Ecto neural progenitor cell (in vitro differentiated cells): Measurements from ENCODE around the gene OR6C4.
"Not testable (repeated sequence)": the region's sequence is repeated elsewhere in the genome, so short reads cannot be mapped to it uniquely, and the experiment has no call there.

Experiments used
- DNase-seq: peaks from one replicate; pipeline ENCODE4 v3.0.0-alpha.2; 2018; ENCODE audit warnings: low spot score

The OR6C4 gene

GRCh38 chr12:55549302-55549701, at the start of gene OR6C4:
Gene OR6C4, plus strand, starts transcription at chr12:55549602. Its CDS starts 1,625 bp downstream, at chr12:55551227.
- no peak for DNase-seq

- DNase-seq, result no peak
These were observed 49.6 kb upstream of the OR6C4 start for GRCh38 chr12:55499810-55500252.

DNA sequence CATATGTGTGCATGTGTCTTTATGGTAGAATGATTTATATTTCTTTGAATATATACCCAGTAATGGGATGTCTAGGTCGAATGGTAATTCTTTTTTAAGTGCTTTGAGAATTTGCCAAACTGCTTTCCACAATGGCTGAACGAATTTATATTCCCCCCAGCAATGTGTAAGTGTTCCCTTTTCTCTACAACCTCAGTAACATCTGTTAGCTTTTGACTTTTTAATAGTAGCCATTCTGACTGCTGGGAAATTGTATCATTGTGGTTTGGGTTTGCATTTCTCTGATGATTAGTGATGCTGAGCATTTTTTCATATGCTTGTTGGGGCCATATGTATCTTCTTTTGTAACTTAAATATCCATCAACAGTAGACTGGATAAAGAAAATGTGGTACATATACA, 47.8 kb upstream of the OR6C4 start:
- no peak for DNase-seq

- no peak for DNase-seq
These were observed 33.7 kb upstream of the OR6C4 start for GRCh38 chr12:55515696-55516095.

DNA sequence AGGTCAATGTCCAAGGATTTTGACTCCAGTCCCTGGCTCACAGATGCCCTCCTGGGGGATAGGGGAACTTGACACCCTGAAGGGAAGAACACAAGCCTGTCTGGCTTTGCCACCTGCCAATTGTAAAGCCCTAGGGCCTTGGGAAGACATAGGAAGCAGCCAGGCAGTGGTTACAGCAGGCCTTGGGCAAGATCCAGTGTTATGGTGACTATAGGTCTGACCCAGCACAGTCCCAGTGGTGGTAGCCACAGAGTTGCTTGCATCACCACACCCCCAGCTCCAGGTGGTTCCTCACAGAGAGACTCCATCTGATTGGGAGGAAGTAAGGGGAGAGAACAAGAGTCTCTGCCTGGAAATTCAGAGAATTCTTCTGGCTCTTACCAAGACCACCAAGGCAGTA, 33.0 kb upstream of the OR6C4 start:
- DNase-seq, result no peak

DNA sequence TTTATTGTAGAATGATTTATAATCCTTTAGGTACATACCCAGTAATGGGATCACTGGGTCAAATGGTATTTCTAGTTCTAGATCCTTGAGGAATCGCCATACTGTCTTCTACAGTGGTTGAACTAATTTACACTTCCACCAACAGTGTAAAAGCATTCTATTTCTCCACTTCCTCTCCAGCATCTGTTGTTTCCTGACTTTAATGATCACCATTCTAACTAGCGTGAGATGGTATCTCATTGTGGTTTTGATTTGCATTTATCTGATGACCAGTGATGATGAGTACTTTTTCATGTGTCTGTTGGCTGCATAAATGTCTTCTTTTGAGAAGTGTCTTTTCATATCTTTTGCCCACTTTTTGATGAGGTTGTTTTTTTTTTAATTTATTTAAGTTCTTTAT, 1.2 kb upstream of the OR6C4 start:
- not testable (repeated sequence) for DNase-seq

DNA sequence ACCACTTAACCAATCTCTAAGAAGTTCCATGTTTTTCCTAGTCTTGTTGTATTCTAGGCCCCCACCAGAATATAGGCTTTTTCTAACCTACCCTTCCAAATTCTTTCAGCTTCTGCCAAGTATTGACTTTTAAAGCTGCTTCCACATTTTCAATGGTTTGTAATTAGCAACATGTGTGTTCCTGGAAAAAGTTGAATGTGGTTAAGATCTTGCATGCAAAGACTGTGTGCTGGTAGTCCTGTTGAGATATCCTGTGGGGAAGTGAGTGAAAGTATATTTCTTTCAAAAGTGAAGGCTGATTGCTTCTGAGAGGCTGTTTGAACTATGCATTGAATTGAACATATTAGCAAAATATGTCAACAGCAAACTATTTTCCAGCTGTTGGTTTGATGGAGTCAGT, 646 bp upstream of the OR6C4 start:
- DNase-seq, result no peak

GRCh38 chr12:55554296-55554695, 4.9 kb downstream of the OR6C4 start:
- no peak for DNase-seq

GRCh38 chr12:55570060-55570459, 20.7 kb downstream of the OR6C4 start:
- not testable (repeated sequence) for DNase-seq

DNA sequence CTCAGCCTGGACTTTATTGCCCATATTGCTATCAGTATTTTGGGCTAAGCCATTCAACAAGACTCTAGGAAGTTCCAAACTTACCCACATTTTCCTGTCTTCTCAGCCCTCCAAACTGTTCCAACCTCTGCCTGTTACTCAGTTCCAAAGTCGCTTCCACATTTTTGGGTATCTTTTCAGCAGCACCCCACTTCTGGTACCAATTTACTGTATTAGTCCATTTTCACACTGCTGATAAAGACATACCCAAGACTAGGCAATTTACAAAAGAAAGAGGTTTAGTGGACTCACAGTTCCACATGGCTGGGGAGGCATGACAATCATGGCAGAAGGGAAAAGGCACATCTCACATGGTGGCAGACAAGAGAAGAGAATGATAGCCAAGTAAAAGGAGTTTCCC, 21.3 kb downstream of the OR6C4 start:
- not testable (repeated sequence) for DNase-seq

DNA sequence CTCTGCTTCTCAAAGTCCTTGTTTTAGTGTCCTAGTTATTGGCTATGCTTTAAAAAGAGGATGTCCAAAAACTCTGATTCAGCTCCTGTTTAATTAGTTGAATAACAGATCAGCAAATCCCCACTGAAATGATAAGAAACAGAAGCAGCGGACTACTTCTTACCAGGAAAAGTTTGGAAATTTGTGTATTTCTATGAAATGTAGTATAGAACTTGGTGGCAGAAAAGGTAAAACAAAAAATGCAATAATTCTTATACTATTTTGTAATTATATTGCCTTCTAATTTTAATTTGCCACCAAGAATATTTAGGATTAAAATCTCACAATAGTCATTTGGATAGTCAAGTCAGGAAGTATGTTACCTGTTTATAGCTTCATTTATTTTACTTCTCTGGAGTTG, 22.8 kb downstream of the OR6C4 start, which contains the start of gene OR2AP1:
Gene OR2AP1, plus strand, starts transcription at position 301 of the 400 bp plus-strand sequence. CDS start 1,947 bp downstream, outside the sequence.
- DNase-seq, result no peak

- no peak for DNase-seq
These were observed 32.7 kb downstream of the OR6C4 start for GRCh38 chr12:55582066-55582465.

GRCh38 chr12:55585817-55586216, 36.4 kb downstream of the OR6C4 start:
- no peak for DNase-seq

GRCh38 chr12:55590152-55590551, 40.8 kb downstream of the OR6C4 start:
- not testable (repeated sequence) for DNase-seq
